Liver (tissue), 9 donors: ENCODE measurements around the gene TLR7. TPM values are rescaled to one million over a fixed set of nuclear protein-coding genes. Genes with fewer than 3 reads are reported as not detected.

Source experiments
- DNase-seq: peaks from one replicate; pipeline ENCODE4 v3.0.0-alpha.2; 2017; ENCODE audit warnings: low spot score
- H3K27ac ChIP-seq, 2 donors: one replicate each; pipeline ENCODE4 v1.7.0; 2013; ENCODE audit warnings: inconsistent platforms in 2 of 2, low read length in 2 of 2, control low read depth in 1 of 2, low read depth in 1 of 2, mild to moderate bottlenecking in 1 of 2
- H3K27me3 ChIP-seq, 4 donors: one replicate each; pipeline versions ENCODE4 v1.6.1 to v1.7.0; 2013; ENCODE audit warnings: low read length in 3 of 4, inconsistent platforms in 1 of 4, mild to moderate bottlenecking in 1 of 4, moderate library complexity in 1 of 4; ENCODE audit not compliant: control insufficient read depth in 4 of 4, insufficient read depth in 4 of 4
- H3K36me3 ChIP-seq, 4 donors: one replicate each; pipeline versions ENCODE4 v1.6.1 to v1.7.0; 2013; ENCODE audit warnings: low read length in 3 of 4, mild to moderate bottlenecking in 3 of 4, low read depth in 1 of 4, moderate library complexity in 1 of 4; ENCODE audit not compliant: control insufficient read depth in 4 of 4, insufficient read depth in 3 of 4
- H3K4me1 ChIP-seq, 4 donors: one replicate each; pipeline versions ENCODE4 v1.6.1 to v1.7.0; 2013; ENCODE audit warnings: low read length in 3 of 4, mild to moderate bottlenecking in 3 of 4, moderate library complexity in 1 of 4; ENCODE audit not compliant: control insufficient read depth in 4 of 4, insufficient read depth in 4 of 4
- H3K4me3 ChIP-seq, 3 donors: one replicate each; pipeline versions ENCODE4 v1.6.1 to v1.7.0; 2013; ENCODE audit warnings: low read length in 3 of 3, control low read depth in 1 of 3, low read depth in 1 of 3, mild to moderate bottlenecking in 1 of 3
- H3K9ac ChIP-seq, 2 donors: one replicate each; pipeline ENCODE4 v1.7.0; 2013; ENCODE audit warnings: low read length in 2 of 2, mild to moderate bottlenecking in 2 of 2, moderate library complexity in 2 of 2, control low read depth in 1 of 2, low read depth in 1 of 2
- H3K9me3 ChIP-seq, 4 donors: one replicate each; pipeline versions ENCODE4 v1.6.1 to v1.7.0; 2013; ENCODE audit warnings: low read length in 3 of 4; ENCODE audit not compliant: control insufficient read depth in 4 of 4
- EGR1 ChIP-seq, 2 donors: IDR thresholded peaks; 2 replicates each; pipeline ENCODE4 v1.6.1; 2016 to 2018; ENCODE audit warnings: antibody characterized with exemption in 2 of 2, low read depth in 2 of 2
- FOXA1 ChIP-seq: IDR thresholded peaks from 2 replicates; pipeline ENCODE4 v1.6.1; 2016; ENCODE audit warnings: antibody characterized with exemption
- GABPA ChIP-seq, 2 donors: IDR thresholded peaks in 1 of 2; conservative IDR thresholded peaks in 1 of 2; 2 replicates each; pipeline ENCODE4 v1.6.1; 2016; ENCODE audit warnings: antibody characterized with exemption in 2 of 2, mild to moderate bottlenecking in 1 of 2, moderate library complexity in 1 of 2
- HNF4A ChIP-seq, 2 donors: conservative IDR thresholded peaks; 2 replicates each; pipeline ENCODE4 v1.6.1; 2016; ENCODE audit warnings: antibody characterized with exemption in 2 of 2, mild to moderate bottlenecking in 2 of 2
- HNF4G ChIP-seq: IDR thresholded peaks from 2 replicates; pipeline ENCODE4 v1.6.1; 2016; ENCODE audit warnings: antibody characterized with exemption
- JUND ChIP-seq, 2 donors: IDR thresholded peaks; 2 replicates each; pipeline ENCODE4 v1.6.1; 2016; ENCODE audit warnings: antibody characterized with exemption in 2 of 2
- MAX ChIP-seq: IDR thresholded peaks from 2 replicates; pipeline ENCODE4 v1.6.1; 2016; ENCODE audit warnings: antibody characterized with exemption
- NR2F2 ChIP-seq: IDR thresholded peaks from 2 replicates; pipeline ENCODE4 v1.6.1; 2016; ENCODE audit warnings: antibody characterized with exemption
- SP1 ChIP-seq: IDR thresholded peaks from 2 replicates; pipeline ENCODE4 v1.6.1; 2018; ENCODE audit warnings: antibody characterized with exemption, mild to moderate bottlenecking
- TAF1 ChIP-seq: conservative IDR thresholded peaks from 2 replicates; pipeline ENCODE4 v1.6.1; 2016; ENCODE audit warnings: antibody characterized with exemption, mild to moderate bottlenecking
- YY1 ChIP-seq: IDR thresholded peaks from 2 replicates; pipeline ENCODE4 v1.6.1; 2016; ENCODE audit warnings: antibody characterized with exemption, mild to moderate bottlenecking
- ZBTB33 ChIP-seq: IDR thresholded peaks from 2 replicates; pipeline ENCODE4 v1.6.1; 2016; ENCODE audit warnings: antibody characterized with exemption
- WGBS: extraction: QIAGEN DNeasy Blood & Tissue Kit; methylation state at CpG from one replicate; pipeline ENCODE4 v1.1.7; 2013; 5-methylcytosine and 5-hydroxymethylcytosine counted together
- polyA plus RNA-seq, 2 donors: library from polyadenylated mRNA; stranded (reverse) in 1 of 2; unstranded in 1 of 2; fragments of 200-250 nt in 1 of 2; fragments of >200 nt in 1 of 2; fragmentation: Nextera tagmentation in 1 of 2; extraction: Ambion mirVana in 1 of 2; gene quantifications; one replicate each; pipeline versions ENCODE4 v1.2.1 to v1.2.3, GENCODE V29; 2013 to 2015
- total RNA-seq, 2 donors: library from RNA; depleted of rRNA; stranded (reverse); fragments of >200 nt; gene quantifications; one replicate each; pipeline ENCODE4 v1.2.3, GENCODE V29; 2014
- TF ChIP-seq, protein P1 (sequence below): IDR thresholded peaks from 2 replicates; pipeline ENCODE4 v1.6.1; 2016; ENCODE audit warnings: antibody characterized with exemption, mild to moderate bottlenecking
- donor health status: healthy.
- donor health status: healthy.
- donor health status: healthy.
- donor health status: healthy.
- donor health status: healthy.

TLR7 gene
- total and polyA plus RNA-seq, 4 donors: 0.10 to 0.65 (median 0.14) TPM

DNA sequence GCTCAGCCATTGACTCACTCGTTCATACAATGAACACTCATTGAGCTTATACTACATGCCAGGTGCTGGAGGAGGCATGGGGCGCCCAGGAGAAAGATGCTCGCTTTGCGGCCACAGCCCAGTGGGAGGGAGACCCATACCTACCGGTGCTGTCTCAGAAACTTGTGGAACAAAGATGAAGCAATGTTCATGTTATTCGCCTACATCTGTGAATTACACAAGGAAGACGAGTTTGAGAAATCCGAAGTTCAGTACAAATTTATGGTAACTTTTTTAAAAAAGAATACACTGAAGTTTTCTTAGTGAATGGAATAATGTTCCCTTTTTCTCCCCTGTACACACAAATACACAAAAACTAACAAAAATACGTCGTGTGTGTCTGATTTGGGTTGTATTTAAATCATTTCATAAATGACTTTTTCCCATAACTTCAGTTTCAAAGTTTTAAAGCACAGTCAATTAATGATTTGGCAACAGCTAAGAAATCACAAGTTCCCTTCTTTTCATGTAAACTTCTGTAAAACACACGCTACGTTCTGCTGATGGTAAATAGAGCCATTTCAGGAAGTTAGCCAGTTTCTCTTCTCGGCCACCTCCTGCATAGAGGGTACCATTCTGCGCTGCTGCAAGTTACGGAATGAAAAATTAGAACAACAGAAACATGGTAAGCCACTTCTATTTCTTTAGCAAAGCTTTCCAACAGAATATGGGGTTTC lies 39.3 kb downstream of the TLR7 start, which contains the start of gene TLR8:
TLR8 (plus strand) TSS at position 575 of the 716 bp plus-strand sequence; CDS start at position 662, 87 bp downstream.
- H3K4me1 ChIP-seq: peaks cover 0 to 2% (median 0%) of the 10 kb centered on the region in 4 donors
- no peaks in the 10 kb centered on the region for H3K27me3 ChIP-seq
- H3K4me3 ChIP-seq: no peak within 1 kb of the TSS
- no peak within 1 kb of the TSS for H3K27ac ChIP-seq
- H3K9ac ChIP-seq: no peak within 1 kb of the TSS
- H3K9me3 ChIP-seq: no peaks in the 10 kb centered on the region
- TF ChIP-seq, protein P1, sequence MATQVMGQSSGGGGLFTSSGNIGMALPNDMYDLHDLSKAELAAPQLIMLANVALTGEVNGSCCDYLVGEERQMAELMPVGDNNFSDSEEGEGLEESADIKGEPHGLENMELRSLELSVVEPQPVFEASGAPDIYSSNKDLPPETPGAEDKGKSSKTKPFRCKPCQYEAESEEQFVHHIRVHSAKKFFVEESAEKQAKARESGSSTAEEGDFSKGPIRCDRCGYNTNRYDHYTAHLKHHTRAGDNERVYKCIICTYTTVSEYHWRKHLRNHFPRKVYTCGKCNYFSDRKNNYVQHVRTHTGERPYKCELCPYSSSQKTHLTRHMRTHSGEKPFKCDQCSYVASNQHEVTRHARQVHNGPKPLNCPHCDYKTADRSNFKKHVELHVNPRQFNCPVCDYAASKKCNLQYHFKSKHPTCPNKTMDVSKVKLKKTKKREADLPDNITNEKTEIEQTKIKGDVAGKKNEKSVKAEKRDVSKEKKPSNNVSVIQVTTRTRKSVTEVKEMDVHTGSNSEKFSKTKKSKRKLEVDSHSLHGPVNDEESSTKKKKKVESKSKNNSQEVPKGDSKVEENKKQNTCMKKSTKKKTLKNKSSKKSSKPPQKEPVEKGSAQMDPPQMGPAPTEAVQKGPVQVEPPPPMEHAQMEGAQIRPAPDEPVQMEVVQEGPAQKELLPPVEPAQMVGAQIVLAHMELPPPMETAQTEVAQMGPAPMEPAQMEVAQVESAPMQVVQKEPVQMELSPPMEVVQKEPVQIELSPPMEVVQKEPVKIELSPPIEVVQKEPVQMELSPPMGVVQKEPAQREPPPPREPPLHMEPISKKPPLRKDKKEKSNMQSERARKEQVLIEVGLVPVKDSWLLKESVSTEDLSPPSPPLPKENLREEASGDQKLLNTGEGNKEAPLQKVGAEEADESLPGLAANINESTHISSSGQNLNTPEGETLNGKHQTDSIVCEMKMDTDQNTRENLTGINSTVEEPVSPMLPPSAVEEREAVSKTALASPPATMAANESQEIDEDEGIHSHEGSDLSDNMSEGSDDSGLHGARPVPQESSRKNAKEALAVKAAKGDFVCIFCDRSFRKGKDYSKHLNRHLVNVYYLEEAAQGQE: no peak
- TF ChIP-seq ZBTB33 (no peak), GABPA (IDR thresholded peaks at IDR 0.05 in 1 of 2, conservative IDR thresholded peaks at IDR 0.05 in 1 of 2) (no peak), YY1 (no peak), FOXA1 (no peak)
- no peak for DNase-seq
- no peaks in the 10 kb centered on the region for H3K36me3 ChIP-seq
- 87% methylated on average over 15 of the region's 15 CpGs for WGBS

DNA sequence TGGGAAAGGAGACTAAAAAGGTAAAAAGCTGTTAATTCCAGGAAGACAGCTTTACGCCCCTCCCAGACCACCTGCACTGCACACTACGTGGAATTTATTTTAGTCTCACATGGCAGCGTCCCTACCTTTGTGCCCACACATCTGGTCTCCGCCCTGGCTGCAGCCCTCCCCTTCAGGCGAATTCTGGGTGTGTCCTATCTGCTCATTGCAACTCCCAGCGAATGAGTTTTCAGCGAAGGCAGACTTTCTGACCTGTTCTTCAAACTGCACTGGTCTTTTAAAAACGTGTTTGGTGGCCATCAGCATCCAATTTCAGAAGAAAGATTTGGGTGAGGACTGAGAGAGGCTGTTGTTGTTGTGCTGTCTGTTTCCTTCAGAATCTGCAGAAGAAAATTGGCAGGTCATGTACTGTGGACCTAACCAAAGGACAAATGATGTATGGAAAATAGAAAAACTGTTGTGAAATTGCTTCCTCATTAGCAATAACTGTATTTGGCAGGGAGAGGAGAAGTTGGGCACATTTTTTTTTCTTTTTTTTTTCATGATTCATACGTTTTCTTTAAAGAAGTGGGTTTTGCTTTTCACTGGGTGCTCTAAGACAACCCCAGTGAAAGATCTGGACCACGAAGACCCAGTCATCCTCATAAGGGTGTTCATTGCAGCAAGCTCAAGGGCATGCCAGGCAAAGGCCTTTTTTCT lies 43.7 kb downstream of the TLR7 start:
- 55% methylated on average over 10 of the region's 10 CpGs for WGBS
- no peaks in the 10 kb centered on the region for H3K36me3 ChIP-seq
- DNase-seq: no peak
- no peaks in the 10 kb centered on the region for H3K9me3 ChIP-seq
- TF ChIP-seq EGR1 (IDR thresholded peaks at IDR 0.05; ENCODE audit: low read depth in 2 of 2): no peak
- TF ChIP-seq TAF1: no peak
- no peak for TF ChIP-seq JUND (IDR thresholded peaks at IDR 0.05)
- TF ChIP-seq MAX: no peak
- no peak for TF ChIP-seq HNF4A (conservative IDR thresholded peaks at IDR 0.05)
- TF ChIP-seq, protein P1: no peak
- TF ChIP-seq HNF4G: no peak
- TF ChIP-seq SP1: no peak
- TF ChIP-seq NR2F2: no peak
- no peak for TF ChIP-seq ZBTB33
- H3K4me3 ChIP-seq: no peak overlapping the region
- H3K4me1 ChIP-seq: no peaks in the 10 kb centered on the region
- no peaks in the 10 kb centered on the region for H3K27me3 ChIP-seq
- H3K27ac ChIP-seq: no peak overlapping the region
- no peak overlapping the region for H3K9ac ChIP-seq
